Coronary artery (tissue), 2 donors: Measurements from ENCODE around the gene CDH4.
"Not testable (repeated sequence)": the region's sequence is repeated elsewhere in the genome, so short reads cannot be mapped to it uniquely, and the experiment has no call there.

Experiments used
- DNase-seq: peaks from one replicate; pipeline ENCODE4 v3.0.0-alpha.2; 2017; ENCODE audit warnings: low spot score
- H3K27ac ChIP-seq, 2 donors: fragments of 200-600 bp; sonication (generic); one replicate each; pipeline ENCODE4 v1.5.1; 2016 to 2019
- H3K4me3 ChIP-seq: fragments of 200-600 bp; sonication (generic); 2 replicates; pipeline ENCODE4 v1.5.1; 2016; ENCODE audit warnings: mild to moderate bottlenecking, moderate library complexity
- CTCF ChIP-seq: fragments of 200-600 bp; sonication (generic); IDR thresholded peaks from one replicate; pipeline ENCODE4 v1.5.1; 2019; ENCODE audit warnings: antibody characterized with exemption

Gene CDH4

GRCh38 chr20:61967300-61967699 is 715.2 kb downstream of the CDH4 start:
- no peak for TF ChIP-seq CTCF
- H3K4me3 ChIP-seq, result no peak overlapping the region
- DNase-seq, result no peak
- H3K27ac ChIP-seq, result no peak overlapping the region

- DNase-seq, result no peak
- no peak overlapping the region for H3K4me3 ChIP-seq
- H3K27ac ChIP-seq, result no peak overlapping the region
- TF ChIP-seq CTCF, result no peak
These were observed 716.2 kb downstream of the CDH4 start for GRCh38 chr20:61968036-61968810.

- DNase-seq, result no peak
- TF ChIP-seq CTCF, result no peak
- H3K27ac ChIP-seq, result no peak overlapping the region
- no peak overlapping the region for H3K4me3 ChIP-seq
These were observed 716.9 kb downstream of the CDH4 start for GRCh38 chr20:61968932-61969331.

GRCh38 chr20:61969806-61970205 is 717.7 kb downstream of the CDH4 start:
- no peak for DNase-seq
- TF ChIP-seq CTCF, result no peak
- no peak overlapping the region for H3K4me3 ChIP-seq
- no peak overlapping the region for H3K27ac ChIP-seq

- DNase-seq, result no peak
These were observed 718.3 kb downstream of the CDH4 start for GRCh38 chr20:61970357-61970756.

GRCh38 chr20:61971595-61971994 is 719.5 kb downstream of the CDH4 start:
- DNase-seq, H3K27ac ChIP-seq, H3K4me3 ChIP-seq: not testable (repeated sequence)

More at GRCh38 chr20:61970357-61970756, 718.3 kb downstream of the CDH4 start:
- no peak overlapping the region for H3K27ac ChIP-seq
- no peak overlapping the region for H3K4me3 ChIP-seq
- TF ChIP-seq CTCF, result no peak

GRCh38 chr20:61972636-61973508 is 720.8 kb downstream of the CDH4 start:
- no peak for DNase-seq
- Histone ChIP-seq H3K27ac (no peak overlapping the region), H3K4me3 (no peak overlapping the region)
- no peak for TF ChIP-seq CTCF
